HG02840 (cell line): ENCODE data around the gene TRIM66.

Experiments used
- ATAC-seq: cut with Tn5 transposase; IDR thresholded peaks from one replicate; pipeline ENCODE4 v1.9.1; 2021; ENCODE audit warnings: mild to moderate bottlenecking, moderate library complexity, moderate number of reproducible peaks; ENCODE audit not compliant: unreplicated experiment, low FRiP score

The TRIM66 gene

DNA sequence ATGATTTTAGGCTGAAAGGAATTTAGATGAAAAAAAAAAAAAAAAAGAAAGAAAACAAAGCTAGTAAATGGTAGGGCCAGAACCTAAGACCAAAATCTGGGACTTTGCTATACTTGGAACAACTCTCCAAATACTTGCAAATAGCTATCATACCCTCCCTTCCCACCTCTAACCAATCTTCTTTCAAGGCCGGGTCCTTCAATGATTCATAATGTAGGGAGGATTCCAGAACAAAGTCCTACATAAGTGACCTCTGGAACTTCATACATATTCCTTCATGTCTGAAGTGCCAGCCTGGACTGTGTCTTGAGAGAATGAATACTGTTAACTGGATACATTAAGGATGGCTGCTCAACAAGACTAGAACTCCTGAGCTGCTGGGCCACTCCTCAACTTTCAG is 98.4 kb downstream of the TRIM66 start:
- no peak for ATAC-seq

DNA sequence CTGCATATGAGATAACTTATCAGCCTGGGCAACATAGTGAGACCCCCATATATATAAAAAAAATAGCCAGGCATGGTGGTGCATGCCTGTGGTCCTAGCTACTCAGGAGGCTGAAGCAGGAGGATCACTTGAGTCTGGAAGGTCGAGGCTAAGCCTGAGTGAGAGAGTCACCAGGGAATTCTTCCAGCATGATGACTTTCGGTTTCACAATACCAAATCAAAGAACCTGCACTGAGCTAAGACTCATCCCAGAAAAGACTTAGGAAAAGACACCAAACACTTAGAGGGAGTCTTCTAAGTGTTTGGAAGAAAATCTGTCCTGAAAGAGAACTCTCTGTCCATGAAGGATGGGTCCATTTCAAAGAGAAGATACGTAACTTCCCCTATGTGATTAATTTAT is 101.2 kb downstream of the TRIM66 start:
- ATAC-seq = no peak

GRCh38 chr11:8577791-8578581 is 104.5 kb downstream of the TRIM66 start:
- no peak for ATAC-seq

DNA sequence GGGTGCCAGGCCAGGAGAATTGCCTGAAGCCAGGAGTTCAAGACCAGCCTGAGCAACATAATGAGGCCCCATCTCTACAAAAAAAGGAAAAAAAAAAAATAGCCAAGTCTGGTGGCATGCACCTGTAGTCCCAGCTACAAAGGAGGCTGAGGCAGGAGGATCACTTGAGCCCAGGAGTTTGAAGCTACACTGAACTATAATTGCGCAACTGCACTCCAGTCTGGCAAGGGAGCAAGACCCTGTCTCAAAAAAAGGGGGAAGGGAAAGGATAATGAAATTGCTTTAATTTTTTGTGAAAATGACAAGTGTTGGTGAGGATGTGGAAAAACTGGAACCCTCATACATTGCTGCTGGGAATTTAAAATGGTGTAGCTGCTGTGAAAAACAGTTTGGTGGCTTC is 107.7 kb downstream of the TRIM66 start:
- ATAC-seq = no peak

GRCh38 chr11:8573777-8574176 is 108.7 kb downstream of the TRIM66 start:
- ATAC-seq = no peak

GRCh38 chr11:8567602-8568198 is 114.8 kb downstream of the TRIM66 start:
- no peak for ATAC-seq

DNA sequence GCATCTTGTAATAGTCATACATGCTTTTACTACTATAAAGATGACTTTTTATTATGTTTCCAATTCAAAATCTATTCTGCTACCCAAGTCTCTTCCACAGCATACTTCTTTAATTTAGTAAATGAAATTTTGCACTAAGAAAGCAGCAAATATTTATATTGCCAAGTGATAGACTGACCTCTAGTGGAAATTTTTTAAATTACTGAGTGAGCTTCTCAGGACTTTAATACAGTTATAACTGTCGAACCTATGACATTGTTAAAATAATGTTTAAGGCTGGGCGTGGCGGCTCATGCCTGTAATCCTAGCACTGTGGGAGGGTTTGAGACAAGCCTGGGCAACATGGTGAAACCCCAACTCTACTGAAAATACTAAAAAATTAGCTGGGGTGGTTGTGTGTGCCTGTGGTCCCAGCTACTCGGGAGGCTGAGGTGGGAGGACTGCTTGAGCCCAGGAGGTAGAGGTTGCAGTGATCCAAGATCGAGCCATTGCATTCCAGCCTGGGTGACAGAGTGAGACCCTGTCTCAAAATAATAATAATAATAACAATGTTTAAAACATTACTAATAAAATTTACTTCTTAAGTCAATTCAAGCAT is 115.8 kb downstream of the TRIM66 start:
- ATAC-seq = no peak

GRCh38 chr11:8564526-8564925 is 117.9 kb downstream of the TRIM66 start:
- no peak for ATAC-seq
